DMS153 (cell line): ENCODE measurements around the gene IFITM2.

Experiments used
- DNase-seq: peaks from one replicate; lab custom pipeline; 2025; lab: John Stamatoyannopoulos, UW

The IFITM2 gene

GRCh38 chr11:281486-282161, 26.0 kb upstream of the IFITM2 start:
- DNase-seq = no peak

GRCh38 chr11:282171-282570, 25.4 kb upstream of the IFITM2 start:
- DNase-seq = no peak

GRCh38 chr11:282630-283360, 24.8 kb upstream of the IFITM2 start:
- no peak for DNase-seq

- no peak for DNase-seq
Observed at GRCh38 chr11:283405-284104, 24.1 kb upstream of the IFITM2 start.

GRCh38 chr11:284105-285020, 23.3 kb upstream of the IFITM2 start:
- no peak for DNase-seq

GRCh38 chr11:285021-285893, 22.4 kb upstream of the IFITM2 start:
- no peak for DNase-seq

- DNase-seq = no peak
Observed at GRCh38 chr11:285894-286220, 21.8 kb upstream of the IFITM2 start.

GRCh38 chr11:286977-287820, 20.4 kb upstream of the IFITM2 start:
- peak; percentile 57 for DNase-seq

- DNase-seq = no peak
Observed at GRCh38 chr11:287821-288477, 19.7 kb upstream of the IFITM2 start.

GRCh38 chr11:288478-289397, 18.9 kb upstream of the IFITM2 start, which contains the start of gene PGGHG:
Gene PGGHG (plus strand): TSS chr11:289126. CDS start chr11:289817, 691 bp downstream.
- DNase-seq = no peak

- DNase-seq = no peak
Observed at GRCh38 chr11:289398-289711, 18.3 kb upstream of the IFITM2 start.

- DNase-seq = no peak
Observed at GRCh38 chr11:289712-290620, 17.6 kb upstream of the IFITM2 start.

- no peak for DNase-seq
Observed at GRCh38 chr11:290621-291231, 16.9 kb upstream of the IFITM2 start.

- no peak for DNase-seq
Observed at GRCh38 chr11:291281-292210, 16.1 kb upstream of the IFITM2 start.

- no peak for DNase-seq
Observed at GRCh38 chr11:292211-293121, 15.2 kb upstream of the IFITM2 start.
